Medulla oblongata (tissue), 1 donor: ENCODE results near the gene DDX3X.
"Not testable (repeated sequence)": the region's sequence is repeated elsewhere in the genome, so short reads cannot be mapped to it uniquely, and the experiment has no call there.

ENCODE experiments used
- DNase-seq: peaks from one replicate; pipeline ENCODE4 v3.0.0-alpha.2; 2015; ENCODE audit errors: extremely low spot score

The DDX3X gene

DNA sequence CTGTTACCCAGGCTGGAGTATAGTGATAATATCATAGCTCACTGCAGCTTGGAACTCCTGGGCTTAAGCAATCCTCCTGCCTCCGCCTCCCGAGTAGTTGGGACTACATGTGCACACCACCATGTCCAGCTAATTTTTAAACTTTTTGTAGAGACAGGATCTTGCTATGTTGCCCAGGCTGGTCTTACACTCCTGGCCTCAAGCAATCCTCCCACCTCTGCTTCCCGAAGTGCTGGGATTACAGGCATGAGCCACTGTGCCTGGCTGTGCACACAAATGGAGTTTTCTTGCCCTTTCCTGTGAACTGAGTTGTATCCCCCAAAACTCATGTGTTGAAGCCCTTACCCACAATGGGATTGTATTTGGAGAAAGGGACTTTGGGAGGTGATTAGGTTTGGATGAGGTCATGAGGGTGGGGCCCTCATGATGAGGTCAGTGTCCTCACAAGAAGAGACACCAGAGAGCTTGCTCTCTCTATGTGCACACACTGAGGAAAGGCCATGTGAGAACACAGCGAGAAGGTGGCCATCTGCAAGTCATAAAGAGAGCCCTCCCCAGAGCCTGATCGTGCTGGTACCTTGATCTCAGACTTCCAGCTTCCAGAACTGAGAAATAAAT lies 40.1 kb downstream of the DDX3X start:
- DNase-seq: no peak

DNA sequence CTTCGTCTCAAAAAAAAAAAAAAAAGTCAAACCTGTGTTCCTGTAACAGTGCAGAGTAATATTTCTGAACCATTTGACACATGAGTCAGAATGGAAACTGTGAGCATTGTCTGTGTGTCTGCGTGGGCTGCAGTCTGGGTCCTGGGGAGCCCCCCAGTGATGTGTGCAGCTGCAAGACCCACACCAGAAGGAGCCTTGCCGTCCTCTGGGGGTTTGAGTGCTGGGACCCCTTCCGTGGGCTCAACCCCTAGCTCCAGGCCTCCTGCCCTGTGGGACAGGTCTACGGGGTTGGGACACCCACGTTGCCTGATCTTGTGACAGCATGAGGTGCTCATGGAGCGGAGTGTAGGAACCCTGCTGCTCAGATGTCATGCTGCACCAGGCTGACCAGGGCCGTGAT lies 43.7 kb downstream of the DDX3X start:
- no peak for DNase-seq

- DNase-seq: no peak
Measured at GRCh38 chrX:41381685-41382084, 47.7 kb downstream of the DDX3X start.

DNA sequence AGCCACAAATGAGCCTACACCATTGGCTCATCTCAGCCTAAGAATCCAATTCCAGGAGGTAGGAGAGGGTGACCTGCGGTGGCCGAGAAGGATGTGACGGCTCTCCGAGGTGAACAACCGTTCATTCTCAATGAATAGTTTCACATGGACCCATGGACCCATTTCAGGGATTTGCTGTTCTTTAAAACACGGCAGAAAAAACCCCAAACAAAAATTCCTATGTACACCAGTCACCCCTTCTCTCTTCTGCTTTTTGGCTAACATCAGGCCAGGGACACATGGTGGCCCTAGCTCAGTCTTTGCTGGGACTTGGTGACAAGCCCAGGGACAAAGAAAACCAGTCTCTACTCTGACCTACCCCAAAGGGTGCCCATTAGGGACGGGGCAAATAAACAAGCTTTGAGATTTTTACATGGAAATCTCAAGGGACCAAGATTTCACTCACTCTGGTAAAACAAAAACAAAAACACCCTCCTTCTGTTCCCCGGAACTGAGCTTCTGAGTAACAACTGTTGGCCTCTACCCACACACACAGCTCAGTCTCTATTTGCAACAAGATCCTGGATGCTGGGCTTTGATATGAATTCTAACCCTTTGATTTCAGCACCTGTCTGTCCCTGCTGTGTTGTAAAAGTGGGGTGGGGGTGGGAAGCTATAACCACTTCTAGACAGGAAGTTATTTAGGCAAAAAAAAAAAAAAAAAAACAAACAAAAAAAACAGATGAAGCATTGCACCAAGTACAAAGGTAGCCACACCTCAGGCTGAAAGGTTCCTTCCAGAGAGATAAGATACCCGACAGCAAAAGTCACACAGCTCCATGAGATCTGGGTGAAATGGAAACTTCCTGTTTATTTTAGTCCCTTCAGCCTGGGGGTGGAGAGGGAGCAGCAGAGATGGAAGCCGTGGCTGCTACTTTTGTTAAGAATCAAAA lies 49.0 kb downstream of the DDX3X start:
- no peak for DNase-seq

DNA sequence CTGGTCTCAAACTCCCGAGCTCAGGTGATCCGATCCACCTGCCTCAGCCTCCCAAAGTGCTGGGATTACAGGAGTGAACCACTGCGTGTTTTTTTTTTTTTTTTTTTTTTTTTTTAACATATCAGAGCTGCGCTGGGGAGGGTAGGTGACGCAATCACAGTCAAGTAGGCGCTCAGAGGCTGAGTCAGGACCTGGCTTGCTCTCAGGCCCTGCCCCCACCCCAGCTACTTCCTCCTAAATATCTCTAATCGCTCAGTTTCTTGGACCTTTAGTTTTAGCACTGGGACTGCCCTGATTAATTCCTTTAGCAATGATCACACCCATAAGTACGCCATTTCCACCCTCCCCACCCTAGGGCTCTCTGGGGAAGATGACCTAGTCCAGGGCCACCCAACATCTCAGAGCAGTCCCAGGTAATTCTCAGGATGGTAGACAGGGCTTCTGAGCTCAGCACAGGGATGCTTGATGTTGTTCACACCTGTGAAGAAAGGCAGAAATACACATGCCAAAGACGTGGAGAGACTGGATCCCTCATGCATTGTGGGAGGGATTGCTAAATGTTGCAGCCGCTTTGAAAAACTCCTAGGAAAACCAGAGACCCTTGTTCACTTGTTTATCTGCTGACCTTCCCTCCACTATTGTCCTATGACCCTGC lies 50.2 kb downstream of the DDX3X start:
- peak; percentile 20 for DNase-seq

- no peak for DNase-seq
Measured at GRCh38 chrX:41386222-41386990, 52.4 kb downstream of the DDX3X start.

GRCh38 chrX:41388543-41388942 lies 54.6 kb downstream of the DDX3X start:
- DNase-seq: no peak

DNA sequence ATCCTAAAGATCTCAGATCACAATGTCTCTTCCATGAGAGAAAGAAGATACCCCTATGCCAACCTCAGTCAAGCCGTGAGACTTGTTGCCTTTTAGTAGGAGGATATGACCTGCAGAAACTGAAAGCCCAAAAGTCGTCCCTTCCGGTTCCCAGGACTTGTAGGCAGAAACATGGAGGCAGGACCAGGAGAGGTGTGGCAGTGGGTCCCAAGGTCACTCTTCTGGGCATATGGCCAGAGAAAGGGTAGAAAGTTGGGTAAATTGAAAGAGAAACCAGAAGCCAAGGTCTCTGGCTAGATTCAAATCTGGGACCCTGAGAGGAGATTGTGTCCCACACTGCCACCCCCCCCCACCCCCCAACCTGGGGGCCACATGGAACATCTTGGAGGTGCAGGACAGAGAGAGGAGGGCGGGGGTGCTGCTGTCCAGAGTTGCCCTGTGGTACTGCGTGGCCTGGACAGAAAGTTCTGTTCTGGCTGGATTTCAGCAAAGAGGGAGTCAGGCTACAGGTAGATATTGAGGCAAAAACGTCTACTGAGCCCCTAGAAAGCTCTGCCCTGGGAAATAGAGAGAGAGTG lies 55.4 kb downstream of the DDX3X start:
- DNase-seq: no peak

DNA sequence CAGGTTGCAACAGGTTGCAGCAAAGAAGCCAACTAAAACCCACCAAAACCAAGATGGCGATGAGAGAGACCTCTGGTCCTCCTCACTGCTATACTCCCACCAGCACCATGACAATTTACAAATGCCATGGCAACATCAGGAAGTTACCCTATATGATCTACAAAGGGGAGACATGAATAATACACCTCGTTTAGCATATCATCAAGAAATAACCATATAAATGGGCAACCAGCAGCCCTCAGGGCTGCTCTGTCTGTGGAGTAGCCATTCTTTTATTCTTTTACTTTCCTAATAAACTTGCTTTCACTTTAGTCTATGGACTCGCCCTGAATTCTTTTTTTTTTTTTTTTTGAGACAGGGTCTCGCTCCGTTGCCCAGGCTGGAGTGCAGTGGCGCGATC lies 56.6 kb downstream of the DDX3X start:
- not testable (repeated sequence) for DNase-seq

DNA sequence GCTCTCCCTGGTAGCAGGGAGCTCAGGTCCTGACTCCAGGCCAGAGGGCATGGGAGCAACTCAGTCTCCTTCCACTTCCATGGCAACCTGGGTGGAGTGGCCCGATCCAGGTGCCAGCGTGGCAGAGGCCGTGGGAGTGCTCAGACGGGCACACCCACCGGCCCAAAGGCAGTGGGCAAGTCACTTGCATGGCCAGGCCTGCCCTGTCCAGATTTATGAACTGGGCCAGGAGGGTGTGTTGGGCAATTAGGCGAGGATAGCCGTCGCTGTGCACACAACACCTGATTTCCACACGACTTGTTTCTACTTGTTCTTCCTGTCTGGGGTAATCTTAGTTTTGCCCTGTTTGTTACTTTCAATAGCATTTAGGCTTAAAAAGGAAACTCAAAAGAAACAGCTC lies 57.6 kb downstream of the DDX3X start:
- no peak for DNase-seq

DNA sequence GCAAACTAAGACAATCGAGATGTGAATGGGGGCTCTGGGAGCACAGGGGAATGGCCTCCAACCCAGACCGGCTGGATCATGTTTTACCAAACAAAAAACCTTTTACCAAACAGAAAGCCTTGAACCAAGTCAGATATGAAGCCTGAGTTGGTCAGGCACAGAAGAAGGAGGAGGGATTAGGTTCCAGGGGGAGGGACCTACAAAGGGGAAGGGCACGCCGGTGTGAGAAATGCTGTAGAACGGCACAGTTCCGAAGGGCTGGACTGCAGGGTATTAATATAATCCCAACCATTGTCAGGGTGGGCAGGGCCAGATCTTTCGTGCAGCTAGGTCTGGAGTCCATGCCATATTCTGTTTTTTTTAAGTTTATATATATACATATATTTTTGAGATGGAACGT lies 60.3 kb downstream of the DDX3X start:
- DNase-seq: no peak

GRCh38 chrX:41397219-41397618 lies 63.3 kb downstream of the DDX3X start:
- DNase-seq: no peak

- no peak for DNase-seq
Measured at GRCh38 chrX:41397768-41398167, 63.8 kb downstream of the DDX3X start.

- not testable (repeated sequence) for DNase-seq
Measured at GRCh38 chrX:41402556-41402955, 68.6 kb downstream of the DDX3X start.

DNA sequence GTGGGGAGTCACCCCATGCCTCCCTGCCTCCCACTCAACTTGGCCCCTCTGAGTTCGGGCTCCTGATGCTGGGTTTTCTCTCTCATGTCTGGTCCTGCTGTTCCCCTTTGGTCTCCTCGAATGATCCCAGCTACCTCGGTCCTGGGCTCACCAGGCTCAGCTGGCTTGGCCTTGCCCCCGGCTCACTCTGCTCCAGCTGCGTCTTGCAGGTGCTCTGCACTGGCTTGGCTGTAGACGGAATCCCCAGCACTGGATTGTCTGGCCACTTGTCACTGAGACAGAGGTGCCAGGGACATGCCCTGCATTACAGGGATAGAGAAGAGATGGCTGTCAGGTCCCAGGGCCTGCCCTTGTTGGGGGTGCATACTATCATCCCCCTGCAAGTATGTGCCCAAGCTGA lies 71.6 kb downstream of the DDX3X start:
- DNase-seq: no peak

DNA sequence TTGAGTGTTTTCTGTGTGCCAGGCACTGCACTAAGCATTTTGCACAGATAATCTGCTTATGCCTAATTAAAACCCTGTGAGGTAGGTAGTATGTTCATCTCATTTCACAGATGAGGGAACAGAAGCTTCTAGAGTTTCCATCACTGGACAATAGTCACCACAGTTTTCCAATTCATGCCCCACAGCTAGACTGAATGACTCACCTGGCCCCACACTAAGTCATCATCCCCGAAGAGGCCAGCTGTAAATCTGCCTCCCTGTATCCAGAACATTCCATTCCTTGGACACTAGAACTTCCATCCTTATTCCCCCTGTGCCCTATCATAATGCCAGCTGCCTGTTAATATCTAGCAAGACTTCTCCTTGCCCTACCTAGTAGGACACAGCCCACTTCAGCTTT lies 72.2 kb downstream of the DDX3X start:
- no peak for DNase-seq

DNA sequence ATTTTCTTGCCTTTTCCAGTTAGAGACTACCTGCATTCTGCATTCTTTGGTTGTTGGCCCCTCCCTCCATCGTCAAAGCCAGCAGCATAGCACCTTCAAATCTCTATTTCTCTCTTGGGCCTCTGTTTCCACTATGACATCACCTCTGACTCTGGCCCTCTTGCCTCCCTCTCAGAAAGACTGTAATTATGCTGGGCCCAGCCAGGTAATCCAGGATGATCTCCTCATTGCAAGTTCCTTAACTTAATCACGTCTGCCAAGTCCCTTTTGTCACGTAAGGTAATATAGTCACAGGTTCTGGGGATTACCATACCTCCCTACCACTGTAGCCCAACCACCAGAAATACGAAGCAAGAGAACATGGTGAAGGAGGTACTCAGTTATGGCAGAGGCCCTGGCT lies 73.9 kb downstream of the DDX3X start:
- no peak for DNase-seq

DNA sequence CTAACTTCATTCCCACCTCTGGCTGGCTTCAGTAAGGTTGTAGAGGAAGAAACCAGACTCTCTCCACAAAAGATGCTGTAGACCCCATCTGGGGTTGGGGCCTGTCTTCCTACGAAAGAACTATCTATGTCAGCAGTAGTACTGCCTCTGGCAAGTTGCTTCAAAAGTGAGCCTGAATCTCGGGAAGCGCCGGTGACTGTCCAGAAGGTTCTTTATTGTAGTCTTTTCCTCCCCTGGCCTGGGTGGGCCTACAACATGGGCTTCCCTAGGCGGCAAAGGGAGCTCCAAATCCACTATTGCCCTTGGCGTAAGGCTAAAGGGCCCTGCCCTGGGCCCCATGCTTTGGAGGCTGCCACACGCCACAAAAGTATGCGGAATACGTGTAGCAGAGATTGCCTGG lies 74.6 kb downstream of the DDX3X start:
- DNase-seq: no peak

DNA sequence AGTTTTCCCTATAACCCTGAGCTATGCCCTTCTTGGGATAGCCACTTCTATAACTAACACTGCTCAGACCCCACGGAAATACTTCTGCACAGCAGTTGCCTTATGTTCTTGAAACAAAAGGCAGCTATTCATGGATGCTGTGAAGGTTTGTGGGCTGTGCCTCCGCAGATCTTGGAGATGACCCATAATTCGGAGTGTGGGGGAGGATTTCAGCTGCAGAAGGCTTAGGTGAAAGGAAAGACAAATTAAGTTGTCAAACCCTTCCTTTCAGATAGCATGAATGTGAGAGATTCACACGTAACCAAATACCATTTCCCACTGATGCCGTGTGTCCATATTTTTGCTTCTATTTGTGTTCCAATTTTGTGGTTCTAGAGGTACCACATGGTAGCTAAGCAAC lies 75.0 kb downstream of the DDX3X start:
- DNase-seq: no peak

- not testable (repeated sequence) for DNase-seq
Measured at GRCh38 chrX:41411222-41411621, 77.3 kb downstream of the DDX3X start.

DNA sequence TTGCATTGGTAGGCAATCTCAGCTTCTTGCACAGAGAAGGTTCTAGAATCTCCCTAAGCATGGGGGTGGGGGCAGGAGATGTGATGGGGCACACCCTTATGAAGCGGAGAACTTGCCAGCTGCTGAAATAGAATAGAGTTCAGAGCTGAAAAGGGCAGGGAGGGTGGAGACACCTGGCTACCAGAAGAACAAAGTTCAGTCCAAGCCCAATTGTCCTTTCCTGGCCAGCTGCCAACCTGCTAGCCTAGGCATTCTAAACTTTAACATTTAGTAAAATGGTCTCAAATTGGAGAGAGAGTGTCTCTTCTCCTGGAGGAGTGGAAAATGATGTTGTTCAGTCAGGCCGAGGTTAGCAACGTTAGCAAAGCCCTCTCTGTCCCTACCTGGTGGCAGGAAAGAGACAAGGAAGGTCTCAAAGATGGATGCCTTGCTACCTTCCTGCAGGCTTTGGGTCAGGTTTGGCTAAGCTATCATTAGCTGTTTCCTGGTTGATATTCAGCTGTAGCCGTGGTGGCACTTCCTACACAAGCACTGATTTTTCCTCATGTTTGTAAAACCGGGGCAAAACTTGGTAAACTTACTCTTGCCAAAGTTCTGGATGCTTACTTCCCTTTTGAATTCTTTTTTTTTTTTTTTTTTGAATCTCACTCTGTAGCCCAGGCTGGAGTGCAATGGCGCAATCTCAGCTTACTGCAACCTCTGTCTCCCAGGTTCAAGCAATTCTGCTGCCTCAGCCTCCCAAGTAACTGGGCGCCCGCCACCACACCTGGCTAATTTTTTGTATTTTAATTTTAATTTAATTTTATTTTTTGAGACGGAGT lies 78.5 kb downstream of the DDX3X start:
- no peak for DNase-seq
